T-cell (primary cell): ENCODE measurements around the gene UNC93A. TPM values are rescaled to one million over a fixed set of nuclear protein-coding genes. Genes with fewer than 3 reads are reported as not detected.
A peak's percentile ranks its signal among the peaks of the same experiment; 100 is the strongest.
"Not testable (repeated sequence)": the region's sequence is repeated elsewhere in the genome, so short reads cannot be mapped to it uniquely, and the experiment has no call there.

Experiments
- ATAC-seq, 4 experiments: fragments of 200-7000 bp in 3 of 4; fragments of 150-1000 bp in 1 of 4; cut with Tn5 transposase; replicated peaks in 1 of 4; 1 replicate in 3 of 4; 2 replicates in 1 of 4; pipeline ENCODE4 v1.10.0; 2021; ENCODE audit warnings: moderate library complexity in 3 of 4, mild to moderate bottlenecking in 2 of 4, moderate number of reproducible peaks in 1 of 4
- CTCF ChIA-PET, 2 donors: fragments of 300-600 bp; sonication (Branson Sonifier 250); formaldehyde crosslinking; loops; one replicate each; lab custom pipeline; 2022; ENCODE audit warnings: antibody characterized with exemption in 2 of 2; lab: Charles Lee
- POLR2A ChIA-PET, 2 donors: fragments of 300-600 bp; sonication (Branson Sonifier 250); formaldehyde crosslinking; loops; one replicate each; lab custom pipeline; 2022; ENCODE audit warnings: antibody characterized with exemption in 2 of 2; lab: Charles Lee
- DNase-seq, 35 experiments: peaks; one replicate each; pipeline versions ENCODE4 v3.0.0 to v3.0.0-alpha.2; 2013 to 2023
- H3K27ac ChIP-seq: one replicate; pipeline ENCODE4 v1.5.1; 2013; ENCODE audit warnings: low read length
- H3K27me3 ChIP-seq, 2 experiments: replicated peaks in 1 of 2; 1 replicate in 1 of 2; 2 replicates in 1 of 2; pipeline versions ENCODE4 v1.6.1 to v1.7.0; 2013; ENCODE audit warnings: low read length in 1 of 2, mixed read lengths in 1 of 2; ENCODE audit not compliant: control insufficient read depth in 2 of 2, insufficient read depth in 2 of 2; ENCODE audit errors: extremely low read depth in 1 of 2
- H3K36me3 ChIP-seq, 2 donors: 1 replicate in 1 of 2; 2 replicates in 1 of 2; pipeline versions ENCODE4 v1.6.1 to v1.7.0; 2013; ENCODE audit warnings: low read length in 1 of 2; ENCODE audit not compliant: control insufficient read depth in 2 of 2, insufficient read depth in 1 of 2; ENCODE audit errors: extremely low read depth in 1 of 2
- H3K4me1 ChIP-seq, 2 experiments: 1 replicate in 1 of 2; 2 replicates in 1 of 2; pipeline versions ENCODE4 v1.6.1 to v1.7.0; 2013; ENCODE audit warnings: low read length in 2 of 2, mixed read lengths in 1 of 2; ENCODE audit not compliant: insufficient read depth in 2 of 2, control insufficient read depth in 1 of 2; ENCODE audit errors: extremely low read depth in 1 of 2
- H3K4me3 ChIP-seq, 2 donors: 1 replicate in 1 of 2; 2 replicates in 1 of 2; pipeline versions ENCODE4 v1.5.1 to v1.7.0; 2013; ENCODE audit warnings: mild to moderate bottlenecking in 2 of 2, low read length in 1 of 2, moderate library complexity in 1 of 2; ENCODE audit not compliant: control insufficient read depth in 1 of 2; ENCODE audit errors: extremely low read depth in 1 of 2
- H3K9me3 ChIP-seq: 2 replicates; pipeline ENCODE4 v1.7.0; 2013
- H3K27ac Mint-ChIP-seq, 2 donors: one replicate each; pipeline ENCODE4 v1.8.0; 2020 to 2021; ENCODE audit warnings: mild to moderate bottlenecking in 2 of 2, mixed read lengths in 2 of 2
- H3K27me3 Mint-ChIP-seq, 2 donors: one replicate each; pipeline ENCODE4 v1.8.0; 2021 to 2022; ENCODE audit warnings: mixed read lengths in 2 of 2
- H3K36me3 Mint-ChIP-seq: one replicate; pipeline ENCODE4 v1.8.0; 2021; ENCODE audit warnings: mixed read lengths
- H3K4me1 Mint-ChIP-seq, 3 donors: one replicate each; pipeline ENCODE4 v1.8.0; 2020 to 2022; ENCODE audit warnings: mixed read lengths in 3 of 3, mild to moderate bottlenecking in 1 of 3
- H3K4me3 Mint-ChIP-seq, 3 donors: one replicate each; pipeline ENCODE4 v1.8.0; 2020 to 2022; ENCODE audit warnings: mild to moderate bottlenecking in 3 of 3, mixed read lengths in 3 of 3, moderate library complexity in 3 of 3
- H3K9me3 Mint-ChIP-seq, 3 donors: one replicate each; pipeline ENCODE4 v1.8.0; 2020 to 2022; ENCODE audit warnings: mixed read lengths in 3 of 3
- WGBS: methylation state at CpG from one replicate; pipeline ENCODE4 v1.1.5; 2013; ENCODE audit warnings: missing lambda C conversion rate; ENCODE audit not compliant: insufficient coverage; 5-methylcytosine and 5-hydroxymethylcytosine counted together
- total RNA-seq, 35 experiments: library from RNA in 6 of 35; stranded (reverse) in 6 of 35; fragments of 120-200 nt in 1 of 35; gene quantifications; one replicate each; pipeline versions ENCODE4 v1.2.1 to v1.2.4 and lab custom pipeline; 2013 to 2026

Gene UNC93A
- total RNA-seq, 5 donors from 2014 or later (not counting 1 experiment from before 2014, with no cell fraction given), result not detected

- Histone ChIP-seq H3K36me3 (no peaks in the 10 kb centered on the region), H3K4me1 (peaks cover 0 to 3% of the 10 kb centered on the region in 2 experiments), H3K9me3 (no peaks in the 10 kb centered on the region), H3K4me3 (no peak overlapping the region), H3K27ac (no peak overlapping the region), H3K27me3 (peaks cover 0 to 3% of the 10 kb centered on the region in 2 experiments)
- CTCF ChIA-PET, result interaction anchor here (0.6 to 0.8 kb wide), 3 partner anchors 61 to 1994 kb away, joined by 3 read pairs; no protein-coding TSS in a partner anchor
- 81% methylated on average over 12 of the region's 15 CpGs for WGBS
- no peak for DNase-seq
- POLR2A ChIA-PET, result no interaction called here
- Mint-ChIP-seq H3K4me1 (no peaks in the 10 kb centered on the region), H3K36me3 (no peaks in the 10 kb centered on the region), H3K27ac (no peak overlapping the region), H3K4me3 (no peak overlapping the region), H3K9me3 (no peaks in the 10 kb centered on the region), H3K27me3 (peaks cover 0 to 13% of the 10 kb centered on the region in 2 donors)
- ATAC-seq, result no peak
Measured at GRCh38 chr6:167285077-167285770, 5.9 kb upstream of the UNC93A start.

- CTCF ChIA-PET, result interaction anchor here in 1 of 2 donors (0.6 kb wide), 1 partner anchor 1324 kb away, joined by 3 read pairs; no protein-coding TSS in a partner anchor
- no peak overlapping the region for H3K27ac Mint-ChIP-seq
- ATAC-seq, result no peak
Measured at GRCh38 chr6:167287513-167288048, 3.5 kb upstream of the UNC93A start.

GRCh38 chr6:167288591-167289225 is 2.4 kb upstream of the UNC93A start:
- H3K9me3 ChIP-seq, H3K9me3 Mint-ChIP-seq, H3K27ac Mint-ChIP-seq, CTCF ChIA-PET, H3K4me3 ChIP-seq, H3K4me1 Mint-ChIP-seq, H3K4me3 Mint-ChIP-seq, H3K27ac ChIP-seq, POLR2A ChIA-PET, H3K36me3 Mint-ChIP-seq, H3K27me3 Mint-ChIP-seq, H3K4me1 ChIP-seq, H3K36me3 ChIP-seq: not testable (repeated sequence)
- DNase-seq (peak in 21 of 35 experiments; percentile 7 to 48 (median 16)), ATAC-seq (peak; percentile 72 to 86 (median 78))
- WGBS, result 54% methylated on average over 4 of the region's 14 CpGs
- peaks cover 0 to 12% of the 10 kb centered on the region in 2 experiments for H3K27me3 ChIP-seq

More at GRCh38 chr6:167287513-167288048, 3.5 kb upstream of the UNC93A start:
- no peaks in the 10 kb centered on the region for H3K4me1 Mint-ChIP-seq
- H3K27me3 ChIP-seq, result peaks cover 0 to 4% of the 10 kb centered on the region in 2 experiments
- H3K9me3 ChIP-seq, result no peaks in the 10 kb centered on the region
- no peak overlapping the region for H3K4me3 ChIP-seq
- H3K9me3 Mint-ChIP-seq, result no peaks in the 10 kb centered on the region
- H3K4me1 ChIP-seq, result peaks cover 0 to 3% of the 10 kb centered on the region in 2 experiments
- WGBS, result 96% methylated on average over 11 of the region's 13 CpGs
- no peak for DNase-seq
- H3K4me3 Mint-ChIP-seq, result no peak overlapping the region
- POLR2A ChIA-PET, result no interaction called here
- H3K27ac ChIP-seq, result no peak overlapping the region
- H3K27me3 Mint-ChIP-seq, result peaks cover 2 to 3% of the 10 kb centered on the region in 2 donors
- no peaks in the 10 kb centered on the region for H3K36me3 Mint-ChIP-seq
- no peaks in the 10 kb centered on the region for H3K36me3 ChIP-seq

GRCh38 chr6:167289291-167289690 is 1.8 kb upstream of the UNC93A start:
- ATAC-seq, H3K9me3 ChIP-seq, POLR2A ChIA-PET, H3K36me3 ChIP-seq, H3K4me3 Mint-ChIP-seq, H3K27me3 Mint-ChIP-seq, H3K27ac ChIP-seq, H3K4me3 ChIP-seq, DNase-seq, H3K9me3 Mint-ChIP-seq, H3K36me3 Mint-ChIP-seq, H3K27ac Mint-ChIP-seq, H3K4me1 ChIP-seq, H3K4me1 Mint-ChIP-seq: not testable (repeated sequence)
- CTCF ChIA-PET, result interaction anchor here in 1 of 2 donors (1.1 kb wide), 1 partner anchor 71 kb away, joined by 3 read pairs; no protein-coding TSS in a partner anchor
- WGBS, result no CpG with 5 or more reads among the region's 2 CpGs
- H3K27me3 ChIP-seq, result peaks cover 0 to 15% of the 10 kb centered on the region in 2 experiments

DNA sequence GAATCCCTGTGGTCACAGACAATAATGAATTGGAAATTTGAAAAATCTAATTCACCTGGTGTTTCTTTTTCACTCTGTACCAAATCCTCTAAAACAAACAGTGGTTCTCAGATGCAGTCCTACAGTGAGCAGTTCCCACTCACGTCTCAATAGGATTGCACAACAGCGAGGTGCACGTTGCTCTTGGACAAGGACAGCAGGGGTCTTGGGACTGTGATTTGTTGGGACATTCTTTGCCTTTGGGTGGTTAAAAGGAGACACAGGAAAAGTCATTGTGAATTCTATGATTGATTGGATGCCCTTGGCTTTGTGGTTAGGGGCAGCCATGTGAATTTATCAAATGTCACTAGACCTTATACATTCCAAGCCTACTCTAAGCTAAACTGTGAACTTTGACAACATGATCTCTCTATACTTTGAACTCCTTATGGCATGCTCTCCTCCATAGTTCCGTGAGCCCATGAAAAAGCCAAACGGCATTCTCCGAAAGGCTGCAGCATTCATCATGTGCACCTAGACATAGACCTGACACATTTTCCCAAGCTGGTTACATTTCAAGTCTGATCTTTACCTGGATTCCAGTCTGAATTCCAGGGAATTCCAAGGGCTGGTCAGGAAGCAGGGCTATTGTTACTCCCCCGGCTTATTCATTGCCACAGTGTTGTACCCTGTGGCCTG is 647 bp downstream of the UNC93A start:
- no peak for DNase-seq
- Mint-ChIP-seq H3K27me3 (peaks cover 9 to 11% of the 10 kb centered on the region in 2 donors), H3K4me1 (no peaks in the 10 kb centered on the region), H3K4me3 (no peak overlapping the region), H3K27ac (no peak overlapping the region), H3K9me3 (no peaks in the 10 kb centered on the region), H3K36me3 (no peaks in the 10 kb centered on the region)
- Histone ChIP-seq H3K27ac (no peak overlapping the region), H3K36me3 (no peaks in the 10 kb centered on the region), H3K27me3 (peaks cover 0 to 27% of the 10 kb centered on the region in 2 experiments), H3K4me1 (peaks cover 0 to 3% of the 10 kb centered on the region in 2 experiments), H3K4me3 (no peak overlapping the region), H3K9me3 (no peaks in the 10 kb centered on the region)
- CTCF ChIA-PET, result interaction anchor here in 1 of 2 donors (1.4 kb wide), 1 partner anchor 517 kb away, joined by 4 read pairs; no protein-coding TSS in a partner anchor
- WGBS, result 76% methylated on average over 6 of the region's 7 CpGs
- ATAC-seq, result no peak
- POLR2A ChIA-PET, result interaction anchor here in 1 of 2 donors (0.5 kb wide), 1 partner anchor 592 kb away, joined by 3 read pairs; no protein-coding TSS in a partner anchor
